ENCODE measurements around the gene CD81.

CD81 gene

GRCh38 chr11:2374456-2375201, 2.5 kb upstream of the CD81 start:
- H3K4me2 ChIP-seq (ENCODE audit: low read length), result no peak overlapping the region
- peaks cover 23% of the 10 kb centered on the region for H4K20me1 ChIP-seq (ENCODE audit: insufficient read depth, low read length)
- H3K79me2 ChIP-seq (ENCODE audit: low read length), result peaks cover 23% of the 10 kb centered on the region
- H3K36me3 ChIP-seq (replicated peaks; ENCODE audit: low read depth, low read length), result peaks cover 1% of the 10 kb centered on the region
- H3K9me3 ChIP-seq (ENCODE audit: insufficient read depth, low read length), result no peaks in the 10 kb centered on the region
- H3K27me3 ChIP-seq (ENCODE audit: low read depth, low read length), result no peaks in the 10 kb centered on the region
- H3K9ac ChIP-seq (ENCODE audit: low read length), result no peak overlapping the region
- TF ChIP-seq EZH2phosphoT487 (IDR thresholded peaks at IDR 0.05; ENCODE audit: low read depth), result no peak
- TF ChIP-seq CTCF (IDR thresholded peaks at IDR 0.05; ENCODE audit: low read depth, low read length), result no peak
- H3K4me3 ChIP-seq (ENCODE audit: low read length), result no peak overlapping the region
- no peak overlapping the region for H2AFZ ChIP-seq (ENCODE audit: low read depth, low read length)
- peaks cover 12% of the 10 kb centered on the region for H3K4me1 ChIP-seq (ENCODE audit: low read length)
- H3K27ac ChIP-seq (ENCODE audit: low read length), result no peak overlapping the region

- Histone ChIP-seq H3K4me2 (ENCODE audit: low read length) (no peak overlapping the region), H3K9ac (ENCODE audit: low read length) (no peak overlapping the region), H4K20me1 (ENCODE audit: insufficient read depth, low read length) (peaks cover 30% of the 10 kb centered on the region), H3K36me3 (replicated peaks; ENCODE audit: low read depth, low read length) (peaks cover 5% of the 10 kb centered on the region), H3K9me3 (ENCODE audit: insufficient read depth, low read length) (no peaks in the 10 kb centered on the region), H3K27me3 (ENCODE audit: low read depth, low read length) (no peaks in the 10 kb centered on the region), H3K4me3 (ENCODE audit: low read length) (no peak overlapping the region), H2AFZ (ENCODE audit: low read depth, low read length) (no peak overlapping the region), H3K27ac (ENCODE audit: low read length) (no peak overlapping the region), H3K79me2 (ENCODE audit: low read length) (peaks cover 31% of the 10 kb centered on the region), H3K4me1 (ENCODE audit: low read length) (peaks cover 12% of the 10 kb centered on the region)
- TF ChIP-seq CTCF (IDR thresholded peaks at IDR 0.05; ENCODE audit: low read depth, low read length) (no peak), EZH2phosphoT487 (IDR thresholded peaks at IDR 0.05; ENCODE audit: low read depth) (no peak)
These were observed 1.7 kb upstream of the CD81 start for GRCh38 chr11:2375341-2375853.

GRCh38 chr11:2375964-2376551, 1.1 kb upstream of the CD81 start:
- Histone ChIP-seq H3K4me3 (ENCODE audit: low read length) (no peak overlapping the region), H3K27me3 (ENCODE audit: low read depth, low read length) (no peaks in the 10 kb centered on the region), H4K20me1 (ENCODE audit: insufficient read depth, low read length) (peaks cover 37% of the 10 kb centered on the region), H3K9me3 (ENCODE audit: insufficient read depth, low read length) (no peaks in the 10 kb centered on the region), H3K36me3 (replicated peaks; ENCODE audit: low read depth, low read length) (peaks cover 5% of the 10 kb centered on the region), H3K9ac (ENCODE audit: low read length) (no peak overlapping the region), H3K4me2 (ENCODE audit: low read length) (no peak overlapping the region), H3K4me1 (ENCODE audit: low read length) (peaks cover 12% of the 10 kb centered on the region), H3K79me2 (ENCODE audit: low read length) (peaks cover 38% of the 10 kb centered on the region), H3K27ac (ENCODE audit: low read length) (no peak overlapping the region), H2AFZ (ENCODE audit: low read depth, low read length) (no peak overlapping the region)
- TF ChIP-seq CTCF (IDR thresholded peaks at IDR 0.05; ENCODE audit: low read depth, low read length) (no peak), EZH2phosphoT487 (IDR thresholded peaks at IDR 0.05; ENCODE audit: low read depth) (no peak)
